Pancreas (tissue), 10 donors: ENCODE results near the gene SLC2A1. TPM values are rescaled to one million over a fixed set of nuclear protein-coding genes. Genes with fewer than 3 reads are reported as not detected.
A peak's percentile ranks its signal among the peaks of the same experiment; 100 is the strongest.

ENCODE experiments used
- ATAC-seq, 4 donors: fragments of 200-7000 bp; cut with Tn5 transposase; one replicate each; pipeline versions ENCODE4 v1.8.0 to v1.9.1; 2020; ENCODE audit warnings: mild to moderate bottlenecking in 4 of 4, moderate library complexity in 4 of 4
- DNase-seq, 6 donors: peaks; one replicate each; pipeline ENCODE4 v3.0.0-alpha.2; 2020
- FAIRE-seq: peaks from 2 replicates; lab custom pipeline; 2012; peaks lifted over from hg19 to GRCh38; lab: Jason Lieb, UNC
- H3K27ac ChIP-seq, 4 donors: fragments of 200-600 bp; sonication (generic); 1 replicate in 3 of 4; 2 replicates in 1 of 4; pipeline versions ENCODE4 v1.5.0 to v1.8.0; 2020
- H3K27me3 ChIP-seq, 4 donors: fragments of 200-600 bp; one replicate each; pipeline ENCODE4 v1.8.0; 2021
- H3K36me3 ChIP-seq, 3 donors: fragments of 200-600 bp; sonication (generic) in 1 of 3; one replicate each; pipeline versions ENCODE4 v1.5.0 to v1.8.0; 2020 to 2021
- H3K4me1 ChIP-seq, 3 donors: fragments of 200-600 bp; one replicate each; pipeline ENCODE4 v1.8.0; 2021
- H3K4me3 ChIP-seq, 4 donors: fragments of 200-600 bp; sonication (generic) in 2 of 4; one replicate each; pipeline versions ENCODE4 v1.5.0 to v1.8.0; 2020 to 2021
- H3K9me3 ChIP-seq, 4 donors: fragments of 200-600 bp; one replicate each; pipeline ENCODE4 v1.8.0; 2021
- CTCF ChIP-seq, 4 donors: fragments of 200-600 bp; sonication (generic) in 3 of 4; IDR thresholded peaks; one replicate each; pipeline versions ENCODE4 v1.5.0 to v1.8.0; 2021; ENCODE audit warnings: antibody characterized with exemption in 4 of 4
- WGBS, 2 donors: extraction: QIAGEN DNeasy Blood & Tissue Kit; methylation state at CpG; one replicate each; pipeline ENCODE4 v1.1.7; 2013; 5-methylcytosine and 5-hydroxymethylcytosine counted together
- intact Hi-C, 3 donors: fragments of 100-400 bp; cut with DNase I; formaldehyde crosslinking; loops; one replicate each; pipeline versions ENCODE4 v1.11.1 to v1.14.2; 2022
- polyA plus RNA-seq, 2 donors: library from polyadenylated mRNA; stranded (reverse); fragments of 200-250 nt; gene quantifications; one replicate each; pipeline ENCODE4 v1.2.3, GENCODE V29; 2013
- total RNA-seq, 6 donors: library from RNA; stranded (reverse); fragmentation: NEBNext Ultra II Directional in 4 of 6; extraction: Animal tissue kit (Norgen Biotek cat#: 25700) in 4 of 6; gene quantifications; one replicate each; pipeline versions ENCODE4 v1.2.1 to v1.2.4, GENCODE V29; 2021 to 2023
- donor health status: healthy with polysubstance abuse.
- donor health status: DM: no; HTN: no; CAD: no; lungs with moderate emphysema.
- donor health status: DM: no; HTN: no; CAD: no.
- donor health status: control.
- donor health status: control.
- donor health status: Bipolar disorder and iron deficiency.
- donor health status: DM: yes; HTN: yes; CAD: no.
- donor health status: DM: no; HTN: no; CAD: no.
- donor health status: DM: no; HTN: no; CAD: no.
- donor health status: DM: yes; HTN: yes; CAD: no.

SLC2A1 gene
- total and polyA plus RNA-seq, 8 donors, result 1.6 to 10.9 (median 6.8) TPM

- DNase-seq, result no peak
- ATAC-seq, result no peak
- FAIRE-seq, result no peak
Measured at GRCh38 chr1:42924851-42925760, 33.6 kb downstream of the SLC2A1 start.

GRCh38 chr1:42924082-42924850, 34.4 kb downstream of the SLC2A1 start:
- DNase-seq (peak; percentile 87 to 96 (median 92)), FAIRE-seq (no peak), ATAC-seq (peak; percentile 98 to 99 (median 98))
- H3K4me3 ChIP-seq, result peak overlapping the region; percentile 45 to 83 (median 64)
- WGBS, 2 donors, result 1% methylated on average over 62 of the region's 62 CpGs
- peak overlapping the region; percentile 59 to 87 (median 76) for H3K27ac ChIP-seq
- H3K4me1 ChIP-seq, result peaks cover 0 to 4% (median 0%) of the 10 kb centered on the region in 3 donors
- H3K9me3 ChIP-seq, result no peaks in the 10 kb centered on the region
- no peak for TF ChIP-seq CTCF (IDR thresholded peaks at IDR 0.05)
- intact Hi-C loops, result no loop called here
- H3K36me3 ChIP-seq, result peaks cover 0 to 9% (median 0%) of the 10 kb centered on the region in 3 donors
- no peaks in the 10 kb centered on the region for H3K27me3 ChIP-seq

More at GRCh38 chr1:42924851-42925760, 33.6 kb downstream of the SLC2A1 start:
- Histone ChIP-seq H3K27me3 (no peaks in the 10 kb centered on the region), H3K36me3 (peaks cover 0 to 9% (median 0%) of the 10 kb centered on the region in 3 donors), H3K9me3 (no peaks in the 10 kb centered on the region), H3K4me1 (peaks cover 0 to 4% (median 0%) of the 10 kb centered on the region in 3 donors), H3K4me3 (peak overlapping the region; percentile 45 to 83 (median 64)), H3K27ac (peak overlapping the region; percentile 59 to 87 (median 76))
- WGBS, 2 donors, result 22 to 30% methylated on average over 15 to 19 of the region's 19 CpGs
- no peak for TF ChIP-seq CTCF (IDR thresholded peaks at IDR 0.05)
- intact Hi-C loops, result no loop called here

- no peak for TF ChIP-seq CTCF (IDR thresholded peaks at IDR 0.05)
- peaks cover 0 to 5% (median 0%) of the 10 kb centered on the region in 3 donors for H3K36me3 ChIP-seq
- peak in 2 of 4 donors; percentile 2 to 3 for ATAC-seq
- peak overlapping the region; percentile 45 to 83 (median 64) for H3K4me3 ChIP-seq
- no peak for DNase-seq
- H3K27me3 ChIP-seq, result no peaks in the 10 kb centered on the region
- WGBS, 2 donors, result 11 to 14% methylated on average over 14 of the region's 14 CpGs
- peaks cover 0 to 4% (median 0%) of the 10 kb centered on the region in 3 donors for H3K4me1 ChIP-seq
- no peak for FAIRE-seq
- H3K27ac ChIP-seq, result peak overlapping the region in 3 of 4 donors; percentile 61 to 87 (median 82)
- intact Hi-C loops, result no loop called here
- no peaks in the 10 kb centered on the region for H3K9me3 ChIP-seq
Measured at GRCh38 chr1:42923367-42924081, 35.1 kb downstream of the SLC2A1 start.

GRCh38 chr1:42922687-42923366, 35.8 kb downstream of the SLC2A1 start:
- ATAC-seq (peak; percentile 46 to 73 (median 64)), FAIRE-seq (no peak), DNase-seq (peak in 2 of 6 donors; percentile 34 to 50)
- no peaks in the 10 kb centered on the region for H3K9me3 ChIP-seq
- H3K36me3 ChIP-seq, result peaks cover 0 to 3% (median 0%) of the 10 kb centered on the region in 3 donors
- peaks cover 0 to 4% (median 0%) of the 10 kb centered on the region in 3 donors for H3K4me1 ChIP-seq
- TF ChIP-seq CTCF (IDR thresholded peaks at IDR 0.05), result peak; percentile 35 to 52 (median 48)
- no peak overlapping the region for H3K27ac ChIP-seq
- 6 to 26% methylated on average over 3 to 4 of the region's 4 CpGs for WGBS, 2 donors
- intact Hi-C loops, result no loop called here
- H3K27me3 ChIP-seq, result no peaks in the 10 kb centered on the region
- H3K4me3 ChIP-seq, result no peak overlapping the region
